Stimulated activated CD8-positive, alpha-beta memory T cell treated with anti-CD3 and anti-CD28 coated beads, Interleukin-12 subunit alpha, Interleukin-12 subunit beta, amount 100 ng/mL, for 4 hours (primary cell): ENCODE results near the gene CHIC2.
"Not testable (repeated sequence)": the region's sequence is repeated elsewhere in the genome, so short reads cannot be mapped to it uniquely, and the experiment has no call there.

ENCODE experiments used
- DNase-seq: peaks from one replicate; pipeline ENCODE4 v3.0.0-alpha.2; 2020; ENCODE audit warnings: low read depth

The CHIC2 gene

GRCh38 chr4:54061067-54061466 lies 3.3 kb downstream of the CHIC2 start:
- no peak for DNase-seq

- no peak for DNase-seq
These were observed 4.3 kb downstream of the CHIC2 start for GRCh38 chr4:54060116-54060515.

- DNase-seq: no peak
These were observed 6.2 kb downstream of the CHIC2 start for GRCh38 chr4:54058171-54058570.

- DNase-seq: no peak
These were observed 8.0 kb downstream of the CHIC2 start for GRCh38 chr4:54056360-54056759.

- DNase-seq: no peak
These were observed 8.9 kb downstream of the CHIC2 start for GRCh38 chr4:54055494-54055893.

GRCh38 chr4:54054501-54054900 lies 9.9 kb downstream of the CHIC2 start:
- no peak for DNase-seq

- DNase-seq: not testable (repeated sequence)
These were observed 11.1 kb downstream of the CHIC2 start for GRCh38 chr4:54053322-54053721.

GRCh38 chr4:54050214-54050904 lies 14.0 kb downstream of the CHIC2 start:
- no peak for DNase-seq

- not testable (repeated sequence) for DNase-seq
These were observed 20.8 kb downstream of the CHIC2 start for GRCh38 chr4:54043630-54044029.

GRCh38 chr4:54041933-54042332 lies 22.5 kb downstream of the CHIC2 start:
- DNase-seq: no peak

GRCh38 chr4:54041100-54041499 lies 23.3 kb downstream of the CHIC2 start:
- no peak for DNase-seq

- DNase-seq: no peak
These were observed 26.3 kb downstream of the CHIC2 start for GRCh38 chr4:54038056-54038455.

GRCh38 chr4:54036184-54036583 lies 28.2 kb downstream of the CHIC2 start:
- no peak for DNase-seq

GRCh38 chr4:54032558-54033135 lies 31.8 kb downstream of the CHIC2 start:
- no peak for DNase-seq

- no peak for DNase-seq
These were observed 37.1 kb downstream of the CHIC2 start for GRCh38 chr4:54027311-54027710.

- no peak for DNase-seq
These were observed 38.8 kb downstream of the CHIC2 start for GRCh38 chr4:54025582-54025981.

- not testable (repeated sequence) for DNase-seq
These were observed 41.4 kb downstream of the CHIC2 start for GRCh38 chr4:54023019-54023418.

GRCh38 chr4:54017974-54018373 lies 46.4 kb downstream of the CHIC2 start:
- DNase-seq: no peak

- no peak for DNase-seq
These were observed 47.1 kb downstream of the CHIC2 start for GRCh38 chr4:54017308-54017707.

GRCh38 chr4:54016504-54016903 lies 47.9 kb downstream of the CHIC2 start:
- no peak for DNase-seq

- no peak for DNase-seq
These were observed 48.9 kb downstream of the CHIC2 start for GRCh38 chr4:54015423-54016030.

- no peak for DNase-seq
These were observed 49.7 kb downstream of the CHIC2 start for GRCh38 chr4:54014666-54015160.

- DNase-seq: no peak
These were observed 53.2 kb downstream of the CHIC2 start for GRCh38 chr4:54011201-54011600.
